Activated CD4-positive, alpha-beta T cell treated with anti-CD3 and anti-CD28 coated beads, Interleukin-2, amount 10 ng/mL, durations not matched to agents 24 days and 14 days (primary cell): ENCODE results near the gene EBF4. TPM values are rescaled to one million over a fixed set of nuclear protein-coding genes. Genes with fewer than 3 reads are reported as not detected.

Source experiments
- DNase-seq: peaks from one replicate; pipeline ENCODE4 v3.0.0; 2022
- H3K27ac Mint-ChIP-seq: one replicate; pipeline ENCODE4 v1.8.0; 2022; ENCODE audit warnings: mild to moderate bottlenecking, mixed read lengths
- H3K27me3 Mint-ChIP-seq: one replicate; pipeline ENCODE4 v1.8.0; 2022; ENCODE audit warnings: mixed read lengths
- H3K36me3 Mint-ChIP-seq: one replicate; pipeline ENCODE4 v1.8.0; 2022; ENCODE audit warnings: low read depth, mild to moderate bottlenecking, mixed read lengths
- H3K4me1 Mint-ChIP-seq: one replicate; pipeline ENCODE4 v1.8.0; 2021; ENCODE audit warnings: mixed read lengths
- H3K4me3 Mint-ChIP-seq: one replicate; pipeline ENCODE4 v1.8.0; 2022; ENCODE audit warnings: mild to moderate bottlenecking, moderate library complexity, mixed read lengths
- H3K9me3 Mint-ChIP-seq: one replicate; pipeline ENCODE4 v1.8.0; 2021; ENCODE audit warnings: mixed read lengths
- intact Hi-C: fragments of 100-400 bp; cut with micrococcal nuclease; formaldehyde crosslinking; loops from one replicate; pipeline ENCODE4 v1.15.1; 2023
- total RNA-seq: library from RNA; stranded (reverse); gene quantifications from 2 replicates; pipeline ENCODE4 v1.2.3, GENCODE V29; 2022

Gene EBF4
- total RNA-seq, 1 donor from 2014 or later: 7.6 TPM

DNA sequence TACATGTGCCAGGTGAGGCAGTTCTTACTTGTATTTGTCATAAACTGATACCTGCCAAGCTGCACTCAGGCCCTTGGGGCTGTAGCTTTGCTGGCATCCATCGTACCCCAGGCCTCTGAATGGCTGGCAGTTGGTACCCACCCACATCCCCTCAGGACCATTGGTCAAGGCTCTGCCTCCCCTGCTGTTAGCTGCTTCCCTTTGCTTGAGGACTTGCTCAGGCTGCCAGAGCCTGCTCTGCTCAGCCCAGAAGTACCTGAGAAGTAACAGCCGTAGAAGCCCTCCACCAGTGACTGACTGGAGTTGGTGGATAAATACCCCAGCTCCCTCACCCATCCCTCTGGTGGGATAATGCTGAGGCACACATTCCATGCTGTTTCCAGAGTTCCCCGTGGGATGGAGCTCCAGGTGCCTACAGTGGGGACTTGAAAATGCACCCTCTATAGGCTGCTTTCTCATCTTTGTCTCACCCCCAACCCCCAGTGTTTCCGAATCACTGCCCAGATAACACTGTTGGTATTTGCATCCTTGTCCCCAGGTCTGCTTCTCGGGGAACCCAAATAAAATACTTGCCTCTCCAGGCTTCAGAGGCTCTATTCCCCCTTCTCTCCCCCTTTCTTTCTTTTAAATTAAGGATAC is 7.3 kb downstream of the EBF4 start:
- H3K27ac Mint-ChIP-seq: no peak overlapping the region
- DNase-seq: peak; percentile 51
- intact Hi-C loops: loop anchor here (10.0 kb wide), 1 partner anchor 285 kb away; no protein-coding TSS in a partner anchor
- peaks cover 18% of the 10 kb centered on the region for H3K27me3 Mint-ChIP-seq
- H3K4me3 Mint-ChIP-seq: no peak overlapping the region
- H3K36me3 Mint-ChIP-seq: no peaks in the 10 kb centered on the region
- H3K4me1 Mint-ChIP-seq: peaks cover 2% of the 10 kb centered on the region
- H3K9me3 Mint-ChIP-seq: no peaks in the 10 kb centered on the region

GRCh38 chr20:2700913-2701620 is 8.5 kb downstream of the EBF4 start:
- Mint-ChIP-seq H3K36me3 (no peaks in the 10 kb centered on the region), H3K9me3 (no peaks in the 10 kb centered on the region), H3K4me1 (peaks cover 2% of the 10 kb centered on the region), H3K4me3 (no peak overlapping the region), H3K27ac (no peak overlapping the region), H3K27me3 (peaks cover 7% of the 10 kb centered on the region)
- peak; percentile 42 for DNase-seq
- intact Hi-C loops: no loop called here

DNA sequence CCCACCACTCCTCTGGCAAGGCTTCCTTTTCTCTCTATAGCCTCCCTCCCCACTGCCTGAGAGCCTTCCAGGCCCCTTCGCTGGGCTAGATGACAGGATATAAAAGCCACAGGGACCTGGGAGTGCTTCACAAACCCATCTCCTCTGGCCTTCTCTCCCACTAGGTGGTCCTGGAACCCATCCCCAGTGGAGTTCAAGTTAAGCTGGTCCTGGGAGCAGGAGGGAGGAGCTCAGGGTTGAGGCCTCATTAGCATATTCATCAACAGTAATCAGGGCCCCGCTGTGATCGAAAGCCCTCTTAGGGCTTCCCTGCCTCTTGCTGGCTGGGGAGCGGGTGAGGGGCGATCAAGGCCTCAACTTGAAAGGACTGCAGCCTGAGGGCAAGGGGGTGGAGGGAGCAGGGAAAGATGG is 9.1 kb downstream of the EBF4 start:
- no peak overlapping the region for H3K27ac Mint-ChIP-seq
- H3K9me3 Mint-ChIP-seq: no peaks in the 10 kb centered on the region
- DNase-seq: no peak
- intact Hi-C loops: no loop called here
- H3K4me1 Mint-ChIP-seq: peaks cover 7% of the 10 kb centered on the region
- peaks cover 3% of the 10 kb centered on the region for H3K27me3 Mint-ChIP-seq
- H3K4me3 Mint-ChIP-seq: no peak overlapping the region
- H3K36me3 Mint-ChIP-seq: no peaks in the 10 kb centered on the region

DNA sequence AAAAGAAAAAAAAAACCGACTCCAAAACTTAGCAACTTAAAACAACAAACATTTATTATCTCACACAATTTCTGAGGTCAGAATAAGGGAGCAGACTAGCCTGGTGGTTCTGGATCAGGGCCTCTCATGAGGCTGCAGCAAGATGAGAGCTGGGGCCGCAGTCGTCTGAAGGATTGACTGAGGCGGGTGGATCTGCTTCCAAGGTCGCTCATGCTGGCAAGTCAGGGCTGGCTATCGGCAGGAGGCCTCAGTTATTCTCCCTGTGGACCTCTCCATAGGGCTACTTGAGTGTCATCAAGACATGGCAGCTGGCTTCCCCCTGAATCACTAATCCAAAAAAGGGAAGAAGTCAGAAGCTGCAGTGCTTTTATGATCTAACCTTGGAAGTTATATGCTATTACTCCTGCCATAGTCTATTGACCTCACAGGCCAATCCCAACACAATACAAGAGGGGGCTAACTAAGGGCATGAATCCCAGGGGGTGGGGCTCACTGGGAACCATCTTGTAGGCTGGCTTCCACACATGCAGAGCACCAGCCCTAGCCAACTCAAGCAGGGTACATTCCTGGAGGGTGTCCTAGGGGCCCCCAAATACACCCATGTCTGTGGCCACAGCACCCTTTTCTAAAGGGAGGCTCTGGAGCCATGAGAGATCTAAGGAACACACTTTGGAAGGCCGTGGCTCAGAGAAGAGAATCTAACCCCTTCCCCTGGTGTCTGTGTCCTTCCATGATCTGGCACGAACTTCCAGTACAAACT is 11.3 kb downstream of the EBF4 start:
- intact Hi-C loops: no loop called here
- Mint-ChIP-seq H3K27me3 (no peaks in the 10 kb centered on the region), H3K9me3 (no peaks in the 10 kb centered on the region), H3K4me1 (peaks cover 14% of the 10 kb centered on the region), H3K4me3 (no peak overlapping the region), H3K27ac (no peak overlapping the region), H3K36me3 (no peaks in the 10 kb centered on the region)
- DNase-seq: peak; percentile 50

DNA sequence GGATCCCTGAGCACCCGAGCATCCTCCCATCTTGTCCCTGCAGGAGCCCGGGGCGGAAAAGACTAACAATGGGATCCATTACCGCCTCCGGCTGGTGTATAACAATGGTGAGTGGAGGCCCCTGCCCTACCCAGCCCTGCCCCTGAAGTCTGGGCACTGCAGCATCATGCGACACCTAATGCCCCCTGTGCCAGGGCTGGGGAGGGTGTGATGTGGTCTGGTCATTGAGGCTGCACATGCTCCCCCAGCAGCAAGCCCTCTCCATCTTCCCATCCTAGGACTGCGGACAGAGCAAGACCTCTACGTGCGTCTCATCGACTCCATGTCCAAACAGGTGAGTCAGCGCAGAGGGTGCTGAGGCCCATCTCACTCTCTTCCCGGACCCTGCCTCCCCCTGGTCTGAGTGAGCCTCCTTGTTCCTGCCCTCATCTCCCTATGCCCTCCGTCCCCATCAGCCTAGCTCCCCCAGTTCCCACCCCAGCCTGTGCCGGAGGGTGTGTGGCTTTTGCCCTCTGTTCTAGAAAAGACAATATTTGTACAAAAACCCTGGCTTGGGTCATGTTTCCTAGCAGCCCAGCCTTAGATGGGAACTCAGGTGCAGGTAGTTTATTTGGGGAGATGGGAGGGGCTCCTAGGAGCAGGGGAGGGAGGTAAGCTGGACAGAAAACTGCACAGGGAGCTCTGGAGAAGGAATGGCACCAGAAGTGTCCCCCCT is 13.5 kb downstream of the EBF4 start:
- peak; percentile 50 for DNase-seq
- Mint-ChIP-seq H3K36me3 (no peaks in the 10 kb centered on the region), H3K4me1 (peaks cover 14% of the 10 kb centered on the region), H3K9me3 (no peaks in the 10 kb centered on the region), H3K4me3 (no peak overlapping the region), H3K27ac (peak overlapping the region; percentile 24), H3K27me3 (no peaks in the 10 kb centered on the region)
- intact Hi-C loops: no loop called here

- peak overlapping the region; percentile 2 for H3K4me3 Mint-ChIP-seq
- H3K27me3 Mint-ChIP-seq: no peaks in the 10 kb centered on the region
- peak overlapping the region; percentile 61 for H3K27ac Mint-ChIP-seq
- peak; percentile 73 for DNase-seq
- no peaks in the 10 kb centered on the region for H3K36me3 Mint-ChIP-seq
- no peaks in the 10 kb centered on the region for H3K9me3 Mint-ChIP-seq
- intact Hi-C loops: no loop called here
- H3K4me1 Mint-ChIP-seq: peaks cover 14% of the 10 kb centered on the region
These were observed 14.2 kb downstream of the EBF4 start for GRCh38 chr20:2706688-2707352.

DNA sequence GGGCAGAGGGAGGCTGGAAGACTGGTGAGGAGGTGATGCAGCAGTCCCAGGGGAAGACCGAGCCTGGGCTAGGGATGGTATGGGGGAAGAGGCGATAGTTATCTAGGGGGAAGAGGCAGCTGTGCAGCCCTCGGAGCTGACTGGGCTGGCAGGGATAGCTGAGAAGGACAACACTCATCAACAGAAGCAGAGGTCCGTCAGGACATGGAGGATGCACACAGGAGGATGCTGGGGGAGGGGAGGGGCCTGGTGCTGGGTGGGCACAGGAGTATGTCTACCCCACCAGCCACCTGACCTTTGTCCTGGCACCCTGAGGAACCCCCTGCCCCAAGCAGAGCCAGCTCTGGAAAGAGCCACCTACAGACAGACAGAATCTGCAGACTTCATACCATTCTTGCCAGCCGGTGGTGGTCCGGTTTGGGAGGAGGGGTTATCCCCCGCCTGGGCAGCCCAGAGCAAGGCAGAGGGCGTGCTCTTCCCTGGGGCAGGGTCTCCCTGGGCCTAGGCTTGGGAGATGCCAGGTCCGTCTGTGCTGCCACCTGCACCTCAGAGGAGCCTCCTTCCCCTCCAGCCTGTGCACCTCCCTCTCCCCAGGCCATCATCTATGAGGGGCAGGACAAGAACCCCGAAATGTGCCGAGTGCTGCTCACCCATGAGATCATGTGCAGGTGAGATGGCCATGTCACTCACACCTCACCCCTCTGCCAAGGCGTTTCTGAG is 14.9 kb downstream of the EBF4 start:
- Mint-ChIP-seq H3K27ac (peak overlapping the region; percentile 61), H3K4me1 (peaks cover 14% of the 10 kb centered on the region)
- intact Hi-C loops: no loop called here

DNA sequence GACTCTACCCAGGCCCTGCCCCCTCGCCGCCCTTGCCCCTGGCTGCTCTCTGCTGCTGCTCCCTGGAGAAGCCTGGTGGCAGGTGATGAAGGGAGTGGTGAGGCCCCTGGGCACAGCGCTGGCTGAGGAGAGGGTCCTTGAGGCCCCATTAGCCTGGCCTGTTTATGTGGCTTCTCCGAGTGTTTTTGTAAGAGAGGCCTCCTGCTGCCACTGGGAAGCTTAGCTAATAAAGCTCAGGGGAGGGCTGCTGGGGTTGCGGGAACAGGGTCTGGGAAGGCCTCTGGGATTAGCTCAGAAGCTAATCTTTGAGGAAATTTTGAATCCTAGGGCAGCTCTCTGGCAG is 15.5 kb downstream of the EBF4 start:
- no peak overlapping the region for H3K4me3 Mint-ChIP-seq
- intact Hi-C loops: no loop called here

More for the DNA sequence above, 14.9 kb downstream of the EBF4 start:
- H3K4me3 Mint-ChIP-seq: peak overlapping the region; percentile 2
- DNase-seq: peak; percentile 47
- no peaks in the 10 kb centered on the region for H3K27me3 Mint-ChIP-seq
- H3K9me3 Mint-ChIP-seq: no peaks in the 10 kb centered on the region
- no peaks in the 10 kb centered on the region for H3K36me3 Mint-ChIP-seq

DNA sequence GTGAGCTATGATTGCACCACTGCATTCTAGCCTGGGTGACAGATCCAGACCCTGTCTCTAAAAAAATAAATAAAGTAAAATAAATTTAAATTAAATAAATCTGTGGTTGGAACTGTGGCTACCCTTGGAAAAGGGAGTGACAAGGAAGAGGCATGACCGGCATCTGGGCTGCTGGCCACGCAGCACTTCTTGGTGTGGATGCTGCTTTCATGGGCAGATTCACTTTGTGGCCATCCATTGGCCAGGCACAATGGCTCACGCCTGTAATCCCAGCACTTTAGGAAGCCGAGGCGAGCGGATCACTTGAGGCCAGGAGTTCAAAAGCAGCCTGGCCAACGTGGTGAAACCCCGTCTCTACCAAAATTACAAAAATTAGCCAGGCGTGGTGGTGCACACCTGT is 16.1 kb downstream of the EBF4 start:
- H3K27me3 Mint-ChIP-seq: no peaks in the 10 kb centered on the region
- no peak overlapping the region for H3K27ac Mint-ChIP-seq
- intact Hi-C loops: no loop called here
- H3K4me1 Mint-ChIP-seq: peaks cover 14% of the 10 kb centered on the region
- H3K36me3 Mint-ChIP-seq: no peaks in the 10 kb centered on the region
- no peaks in the 10 kb centered on the region for H3K9me3 Mint-ChIP-seq
- H3K4me3 Mint-ChIP-seq: no peak overlapping the region
- no peak for DNase-seq

More for the DNA sequence above, 15.5 kb downstream of the EBF4 start:
- Mint-ChIP-seq H3K27me3 (no peaks in the 10 kb centered on the region), H3K27ac (no peak overlapping the region), H3K36me3 (no peaks in the 10 kb centered on the region), H3K9me3 (no peaks in the 10 kb centered on the region), H3K4me1 (peaks cover 14% of the 10 kb centered on the region)
- peak; percentile 51 for DNase-seq

GRCh38 chr20:2709205-2709981 is 16.8 kb downstream of the EBF4 start:
- intact Hi-C loops: no loop called here
- H3K4me3 Mint-ChIP-seq: no peak overlapping the region
- peaks cover 2% of the 10 kb centered on the region for H3K27me3 Mint-ChIP-seq
- H3K4me1 Mint-ChIP-seq: peaks cover 14% of the 10 kb centered on the region
- H3K36me3 Mint-ChIP-seq: no peaks in the 10 kb centered on the region
- no peak overlapping the region for H3K27ac Mint-ChIP-seq
- H3K9me3 Mint-ChIP-seq: no peaks in the 10 kb centered on the region
- peak; percentile 51 for DNase-seq

- Mint-ChIP-seq H3K4me1 (no peaks in the 10 kb centered on the region), H3K36me3 (no peaks in the 10 kb centered on the region), H3K9me3 (no peaks in the 10 kb centered on the region), H3K27ac (no peak overlapping the region), H3K4me3 (no peak overlapping the region), H3K27me3 (peaks cover 2% of the 10 kb centered on the region)
- intact Hi-C loops: loop anchor here (1.0 kb wide), 1 partner anchor 30 kb away; no protein-coding TSS in a partner anchor
- DNase-seq: peak; percentile 62
These were observed 20.7 kb downstream of the EBF4 start for GRCh38 chr20:2713285-2713684.

GRCh38 chr20:2729251-2729713 is 36.7 kb downstream of the EBF4 start:
- H3K4me1 Mint-ChIP-seq: peaks cover 9% of the 10 kb centered on the region
- peaks cover 14% of the 10 kb centered on the region for H3K27me3 Mint-ChIP-seq
- H3K4me3 Mint-ChIP-seq: peak overlapping the region; percentile 16
- H3K9me3 Mint-ChIP-seq: peaks cover 12% of the 10 kb centered on the region
- H3K27ac Mint-ChIP-seq: peak overlapping the region; percentile 8
- peaks cover 4% of the 10 kb centered on the region for H3K36me3 Mint-ChIP-seq
- DNase-seq: peak; percentile 76
- intact Hi-C loops: no loop called here
